Measurements from ENCODE around the gene CHMP5. TPM values are rescaled to one million over a fixed set of nuclear protein-coding genes. Genes with fewer than 3 reads are reported as not detected.

CHMP5 gene
- polyA plus RNA-seq, 3 donors, result 105 to 129 (median 106) TPM

Other genes starting within 250 kb of the CHMP5 start
- gene DNAJA1, start 239.8 kb upstream of the CHMP5 start, polyA plus RNA-seq (ENCODE audit: insufficient read length in 3 of 3), result 100 to 1,000 TPM; 188 to 274 (median 255) TPM
- 10 to 100 TPM; 25.4 to 32.7 (median 27.4) TPM for gene SMU1, start 188.4 kb upstream of the CHMP5 start, polyA plus RNA-seq (ENCODE audit: insufficient read length in 3 of 3)
- gene B4GALT1, start 97.7 kb upstream of the CHMP5 start, polyA plus RNA-seq (ENCODE audit: insufficient read length in 3 of 3), result 100 to 1,000 TPM; 102 to 154 (median 129) TPM
- not detected for gene SPINK4, start 24.9 kb upstream of the CHMP5 start, polyA plus RNA-seq (ENCODE audit: insufficient read length in 3 of 3)
- 10 to 100 TPM; 73.6 to 85.7 (median 79.5) TPM for gene BAG1, start 341 bp upstream of the CHMP5 start, polyA plus RNA-seq (ENCODE audit: insufficient read length in 3 of 3)
- 10 to 100 TPM; 30.5 to 40.8 (median 35.0) TPM for gene NFX1, start 25.5 kb downstream of the CHMP5 start, polyA plus RNA-seq (ENCODE audit: insufficient read length in 3 of 3)
- 10 to 100 TPM; 19.9 to 42.7 (median 23.6) TPM for gene AQP7, start 137.5 kb downstream of the CHMP5 start, polyA plus RNA-seq (ENCODE audit: insufficient read length in 3 of 3)
- gene AQP3, start 182.5 kb downstream of the CHMP5 start, polyA plus RNA-seq (ENCODE audit: insufficient read length in 3 of 3), result 100 to 1,000 TPM in 1 of 3 donors, 10 to 100 TPM in 2; 36.4 to 207 (median 64.7) TPM
- 10 to 100 TPM; 23.6 to 26.4 (median 25.2) TPM for gene NOL6, start 208.9 kb downstream of the CHMP5 start, polyA plus RNA-seq (ENCODE audit: insufficient read length in 3 of 3)